Uterus (tissue), 4 donors: ENCODE results near the gene TGFBI. TPM values are rescaled to one million over a fixed set of nuclear protein-coding genes. Genes with fewer than 3 reads are reported as not detected.
A peak's percentile ranks its signal among the peaks of the same experiment; 100 is the strongest.
"Not testable (repeated sequence)": the region's sequence is repeated elsewhere in the genome, so short reads cannot be mapped to it uniquely, and the experiment has no call there.

ENCODE experiments used
- DNase-seq, 2 donors: peaks; one replicate each; pipeline ENCODE4 v3.0.0-alpha.2; 2019 to 2020
- H3K27ac ChIP-seq, 2 donors: fragments of 200-600 bp; sonication (generic); 1 replicate in 1 of 2; 2 replicates in 1 of 2; pipeline ENCODE4 v1.5.1; 2016 to 2018
- H3K27me3 ChIP-seq, 2 donors: fragments of 200-600 bp; sonication (generic); one replicate each; pipeline ENCODE4 v1.5.1; 2018 to 2019; ENCODE audit warnings: control low read depth in 1 of 2
- H3K36me3 ChIP-seq, 2 donors: fragments of 200-600 bp; sonication (generic); one replicate each; pipeline ENCODE4 v1.5.1; 2019; ENCODE audit warnings: control low read depth in 1 of 2
- H3K4me1 ChIP-seq, 2 donors: fragments of 200-600 bp; sonication (generic); one replicate each; pipeline ENCODE4 v1.5.1; 2018 to 2019; ENCODE audit warnings: control low read depth in 1 of 2
- H3K4me3 ChIP-seq, 2 donors: fragments of 200-600 bp; sonication (generic); 1 replicate in 1 of 2; 2 replicates in 1 of 2; pipeline ENCODE4 v1.5.1; 2018 to 2019; ENCODE audit warnings: mild to moderate bottlenecking in 1 of 2
- H3K9me3 ChIP-seq, 2 donors: fragments of 200-600 bp; sonication (generic); one replicate each; pipeline ENCODE4 v1.5.1; 2019; ENCODE audit warnings: control low read depth in 1 of 2
- POLR2A ChIP-seq, 2 donors: fragments of 450-650 bp; IDR thresholded peaks; one replicate each; pipeline ENCODE4 v1.6.1; 2016; ENCODE audit warnings: antibody characterized with exemption in 2 of 2, mild to moderate bottlenecking in 1 of 2, moderate library complexity in 1 of 2
- intact Hi-C: fragments of 100-400 bp; cut with DNase I; formaldehyde crosslinking; loops from one replicate; pipeline ENCODE4 v1.15.1; 2023; ENCODE audit warnings: low total_unique reads
- total RNA-seq, 4 donors: library from RNA; depleted of rRNA in 3 of 4; stranded (reverse); fragments of >200 nt in 3 of 4; gene quantifications; one replicate each; pipeline versions ENCODE4 v1.1.0 to v1.2.4, GENCODE V29; 2014 to 2023
- TF ChIP-seq, protein P1 (sequence below), 4 experiments: fragments of 200-600 bp in 2 of 4; fragments of 450-650 bp in 2 of 4; sonication (generic) in 2 of 4; IDR thresholded peaks; one replicate each; pipeline ENCODE4 v1.5.1; 2016 to 2019; ENCODE audit warnings: antibody characterized with exemption in 4 of 4, mild to moderate bottlenecking in 2 of 4, moderate library complexity in 1 of 4
- donor health status: DM: yes; HTN: yes; CAD: no.

The TGFBI gene
- total RNA-seq, 4 donors from 2014 or later, result 27.9 to 293 (median 38.7) TPM

DNA sequence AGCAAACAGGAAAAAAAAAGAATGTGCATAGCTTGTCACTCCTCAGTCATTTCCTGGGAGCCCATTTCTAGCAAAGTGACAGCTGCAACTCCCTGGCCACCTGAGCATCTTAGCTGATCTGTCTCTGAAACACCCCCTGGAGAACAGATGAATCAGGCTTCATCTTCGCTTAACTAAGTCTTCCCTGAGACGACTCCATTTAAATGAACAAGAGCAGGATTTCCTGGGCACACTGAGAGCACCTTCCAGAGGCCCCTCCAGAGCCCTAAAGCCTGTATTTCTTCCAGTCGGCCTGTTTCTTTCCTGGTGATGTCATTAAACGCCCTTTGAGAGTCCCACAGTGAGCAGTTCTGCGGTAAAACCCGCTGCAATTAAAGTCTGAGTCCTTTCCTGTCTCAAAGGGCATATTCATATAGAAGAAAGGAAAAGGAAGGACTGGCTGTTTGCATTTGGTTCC lies 13.9 kb downstream of the TGFBI start:
- Histone ChIP-seq H3K4me1 (no peaks in the 10 kb centered on the region), H3K27me3 (no peaks in the 10 kb centered on the region), H3K4me3 (no peak overlapping the region), H3K9me3 (no peaks in the 10 kb centered on the region), H3K27ac (no peak overlapping the region), H3K36me3 (no peaks in the 10 kb centered on the region)
- intact Hi-C loops, result no loop called here
- DNase-seq, result no peak
- no peak for TF ChIP-seq POLR2A (IDR thresholded peaks at IDR 0.05)
- TF ChIP-seq, protein P1, sequence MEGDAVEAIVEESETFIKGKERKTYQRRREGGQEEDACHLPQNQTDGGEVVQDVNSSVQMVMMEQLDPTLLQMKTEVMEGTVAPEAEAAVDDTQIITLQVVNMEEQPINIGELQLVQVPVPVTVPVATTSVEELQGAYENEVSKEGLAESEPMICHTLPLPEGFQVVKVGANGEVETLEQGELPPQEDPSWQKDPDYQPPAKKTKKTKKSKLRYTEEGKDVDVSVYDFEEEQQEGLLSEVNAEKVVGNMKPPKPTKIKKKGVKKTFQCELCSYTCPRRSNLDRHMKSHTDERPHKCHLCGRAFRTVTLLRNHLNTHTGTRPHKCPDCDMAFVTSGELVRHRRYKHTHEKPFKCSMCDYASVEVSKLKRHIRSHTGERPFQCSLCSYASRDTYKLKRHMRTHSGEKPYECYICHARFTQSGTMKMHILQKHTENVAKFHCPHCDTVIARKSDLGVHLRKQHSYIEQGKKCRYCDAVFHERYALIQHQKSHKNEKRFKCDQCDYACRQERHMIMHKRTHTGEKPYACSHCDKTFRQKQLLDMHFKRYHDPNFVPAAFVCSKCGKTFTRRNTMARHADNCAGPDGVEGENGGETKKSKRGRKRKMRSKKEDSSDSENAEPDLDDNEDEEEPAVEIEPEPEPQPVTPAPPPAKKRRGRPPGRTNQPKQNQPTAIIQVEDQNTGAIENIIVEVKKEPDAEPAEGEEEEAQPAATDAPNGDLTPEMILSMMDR (IDR thresholded peaks at IDR 0.05), result no peak

DNA sequence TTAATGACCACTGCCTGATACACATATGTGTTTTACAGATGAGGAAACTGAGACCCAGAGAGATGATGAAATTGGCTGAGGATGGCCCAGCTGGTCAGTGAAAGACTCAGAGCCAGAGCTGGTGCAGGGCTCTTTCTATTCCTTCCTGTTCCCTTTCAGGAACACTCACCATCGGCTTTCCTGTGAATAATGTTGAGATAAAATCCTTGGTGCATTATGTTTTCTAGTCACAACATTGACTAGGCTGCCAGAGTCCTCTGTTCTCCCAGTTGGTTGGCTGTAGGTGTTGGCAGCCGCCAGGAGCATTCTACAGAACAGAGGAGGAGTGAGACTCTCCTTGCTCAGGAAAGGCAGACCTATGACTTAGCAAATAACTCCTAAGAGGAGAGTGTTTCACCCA lies 14.8 kb downstream of the TGFBI start:
- Histone ChIP-seq H3K4me3 (no peak overlapping the region), H3K36me3 (no peaks in the 10 kb centered on the region), H3K4me1 (no peaks in the 10 kb centered on the region), H3K27me3 (no peaks in the 10 kb centered on the region), H3K9me3 (no peaks in the 10 kb centered on the region), H3K27ac (no peak overlapping the region)
- DNase-seq, result no peak
- intact Hi-C loops, result no loop called here
- TF ChIP-seq, protein P1 (IDR thresholded peaks at IDR 0.05), result no peak
- no peak for TF ChIP-seq POLR2A (IDR thresholded peaks at IDR 0.05)

DNA sequence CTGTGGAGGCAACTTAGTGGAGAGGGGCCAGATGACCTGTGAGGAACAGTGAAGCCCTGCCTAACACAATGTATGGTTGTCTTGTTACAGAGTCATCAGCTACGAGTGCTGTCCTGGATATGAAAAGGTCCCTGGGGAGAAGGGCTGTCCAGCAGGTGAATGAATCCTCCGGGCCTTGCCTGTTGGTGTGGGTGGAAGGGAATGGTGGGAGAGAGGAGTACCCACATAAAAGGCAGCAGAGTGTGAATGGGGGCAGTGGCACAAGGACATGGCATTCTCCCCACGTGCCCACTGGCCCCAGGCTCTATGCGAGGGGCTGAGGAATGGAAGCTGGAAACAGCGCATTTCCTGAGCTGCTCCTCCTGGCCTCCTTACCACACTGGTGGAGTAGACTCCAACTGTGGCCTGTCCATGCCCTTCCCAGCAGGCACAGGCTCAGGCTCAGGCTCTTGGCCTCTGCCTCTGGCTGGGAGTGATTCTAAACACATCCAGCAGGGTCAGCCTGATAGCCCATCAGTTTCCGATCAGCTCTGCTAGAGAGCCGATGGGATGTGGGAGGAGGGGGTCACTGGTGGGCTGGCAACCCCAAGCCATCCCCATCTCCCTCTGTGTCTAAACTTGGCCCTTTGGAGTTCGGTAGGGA lies 15.3 kb downstream of the TGFBI start:
- no peaks in the 10 kb centered on the region for H3K36me3 ChIP-seq
- no peaks in the 10 kb centered on the region for H3K4me1 ChIP-seq
- DNase-seq, result no peak
- no peak for TF ChIP-seq POLR2A (IDR thresholded peaks at IDR 0.05)
- TF ChIP-seq, protein P1 (IDR thresholded peaks at IDR 0.05), result no peak
- H3K27ac ChIP-seq, result no peak overlapping the region
- no peaks in the 10 kb centered on the region for H3K27me3 ChIP-seq
- intact Hi-C loops, result no loop called here
- no peaks in the 10 kb centered on the region for H3K9me3 ChIP-seq
- H3K4me3 ChIP-seq, result no peak overlapping the region

DNA sequence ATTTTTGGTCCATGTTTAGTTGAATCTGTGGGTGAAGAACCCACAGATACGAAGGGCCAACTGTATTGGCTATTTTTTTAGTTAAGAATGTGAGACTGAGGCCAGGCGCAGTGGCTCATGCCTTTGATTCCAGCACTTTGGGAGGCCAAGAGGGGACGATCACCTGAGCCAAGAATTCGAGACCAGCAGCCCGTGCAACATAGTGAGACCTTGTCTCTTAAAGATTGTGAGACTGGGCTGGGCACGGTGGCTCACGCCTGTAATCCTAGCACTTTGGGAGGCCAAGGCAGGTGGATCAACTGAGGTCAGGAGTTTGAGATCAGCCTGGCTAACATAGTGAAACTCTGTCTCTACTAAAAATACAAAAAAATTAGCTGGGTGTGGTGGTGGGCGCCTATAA lies 16.2 kb downstream of the TGFBI start:
- intact Hi-C loops, H3K9me3 ChIP-seq, H3K27ac ChIP-seq, H3K4me3 ChIP-seq, H3K27me3 ChIP-seq, H3K36me3 ChIP-seq, H3K4me1 ChIP-seq: not testable (repeated sequence)
- DNase-seq, result peak in 1 of 2 donors; percentile 5

DNA sequence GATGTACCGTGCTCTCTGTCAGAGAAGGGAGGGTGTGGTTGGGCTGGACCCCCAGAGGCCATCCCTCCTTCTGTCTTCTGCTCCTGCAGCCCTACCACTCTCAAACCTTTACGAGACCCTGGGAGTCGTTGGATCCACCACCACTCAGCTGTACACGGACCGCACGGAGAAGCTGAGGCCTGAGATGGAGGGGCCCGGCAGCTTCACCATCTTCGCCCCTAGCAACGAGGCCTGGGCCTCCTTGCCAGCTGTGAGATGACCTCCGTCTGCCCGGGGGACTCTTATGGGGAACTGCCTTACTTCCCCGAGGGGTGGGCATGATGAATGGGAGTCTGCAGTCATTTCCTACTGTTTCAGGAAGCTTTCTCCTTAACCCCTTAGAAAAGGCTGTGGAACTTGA lies 17.5 kb downstream of the TGFBI start:
- no peak overlapping the region for H3K4me3 ChIP-seq
- intact Hi-C loops, result no loop called here
- no peaks in the 10 kb centered on the region for H3K4me1 ChIP-seq
- H3K27me3 ChIP-seq, result no peaks in the 10 kb centered on the region
- H3K27ac ChIP-seq, result no peak overlapping the region
- TF ChIP-seq, protein P1 (IDR thresholded peaks at IDR 0.05), result no peak
- no peak for TF ChIP-seq POLR2A (IDR thresholded peaks at IDR 0.05)
- DNase-seq, result no peak
- no peaks in the 10 kb centered on the region for H3K9me3 ChIP-seq
- no peaks in the 10 kb centered on the region for H3K36me3 ChIP-seq

DNA sequence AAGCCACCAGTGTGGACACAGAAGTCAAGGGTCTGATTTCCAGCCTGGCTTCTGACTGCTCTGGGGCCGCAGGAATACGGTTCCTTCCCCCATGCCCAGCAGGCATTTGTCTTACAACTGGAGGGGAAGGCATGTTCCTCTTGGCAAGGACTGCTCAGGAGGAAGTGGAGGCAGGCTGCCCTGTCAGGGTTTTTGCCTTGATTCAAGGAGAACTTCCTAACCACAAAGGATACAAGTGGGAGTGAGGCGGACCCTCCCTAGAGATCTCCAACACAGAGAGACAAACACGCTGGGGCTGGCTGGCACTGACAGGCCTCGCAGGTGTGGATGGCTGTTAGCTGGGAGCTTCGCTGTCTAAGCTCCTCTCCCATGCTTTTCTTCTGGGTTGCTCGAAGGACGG lies 19.1 kb downstream of the TGFBI start:
- no peak overlapping the region for H3K27ac ChIP-seq
- intact Hi-C loops, result no loop called here
- no peaks in the 10 kb centered on the region for H3K36me3 ChIP-seq
- no peak overlapping the region for H3K4me3 ChIP-seq
- H3K27me3 ChIP-seq, result no peaks in the 10 kb centered on the region
- H3K9me3 ChIP-seq, result no peaks in the 10 kb centered on the region
- TF ChIP-seq, protein P1 (IDR thresholded peaks at IDR 0.05), result no peak
- peak; percentile 8 to 16 for DNase-seq
- H3K4me1 ChIP-seq, result no peaks in the 10 kb centered on the region
